Loucy (cell line): Measurements from ENCODE around the gene CELF4.
A peak's percentile ranks its signal among the peaks of the same experiment; 100 is the strongest.

Experiments
- H2AFZ ChIP-seq: fragments of 200-600 bp; sonication (generic); 2 replicates; pipeline ENCODE4 v1.6.0; 2016; ENCODE audit warnings: antibody characterized with exemption, mild to moderate bottlenecking, low read length, moderate library complexity
- H3F3A ChIP-seq: fragments of 200-600 bp; 2 replicates; pipeline ENCODE4 v1.6.0; 2016; ENCODE audit warnings: antibody characterized with exemption, low read depth, mild to moderate bottlenecking
- H3K27me3 ChIP-seq: fragments of 200-600 bp; sonication (generic); 2 replicates; pipeline ENCODE4 v1.6.1; 2014; ENCODE audit warnings: low read length, mild to moderate bottlenecking; ENCODE audit not compliant: insufficient read depth, poor library complexity, severe bottlenecking
- H3K36me3 ChIP-seq: fragments of 200-600 bp; sonication (generic); 2 replicates; pipeline ENCODE4 v1.6.1; 2016; ENCODE audit warnings: low read length; ENCODE audit not compliant: insufficient read depth
- H3K4me1 ChIP-seq: fragments of 200-600 bp; sonication (generic); 2 replicates; pipeline ENCODE4 v1.5.1; 2014; ENCODE audit warnings: low read length, mild to moderate bottlenecking; ENCODE audit not compliant: insufficient read depth, poor library complexity, severe bottlenecking
- H3K4me2 ChIP-seq: fragments of 200-600 bp; sonication (generic); 2 replicates; pipeline ENCODE4 v1.6.0; 2014; ENCODE audit warnings: antibody characterized with exemption, low read length, low read depth, mild to moderate bottlenecking; ENCODE audit not compliant: poor library complexity, severe bottlenecking
- H3K4me3 ChIP-seq: fragments of 200-600 bp; sonication (generic); 2 replicates; pipeline ENCODE4 v1.5.1; 2014; ENCODE audit warnings: low read length, mild to moderate bottlenecking, mixed read lengths; ENCODE audit not compliant: poor library complexity, severe bottlenecking
- H3K79me2 ChIP-seq: fragments of 200-600 bp; sonication (generic); 2 replicates; pipeline ENCODE4 v1.6.1; 2014; ENCODE audit warnings: low read length; ENCODE audit not compliant: insufficient read depth
- H3K9ac ChIP-seq: fragments of 200-600 bp; sonication (generic); 2 replicates; pipeline ENCODE4 v1.6.0; 2014; ENCODE audit warnings: mild to moderate bottlenecking, low read depth, low read length, moderate library complexity; ENCODE audit not compliant: poor library complexity, severe bottlenecking
- H3K9me2 ChIP-seq: fragments of 200-600 bp; sonication (generic); replicated peaks from 2 replicates; pipeline ENCODE4 v1.6.1; 2016; ENCODE audit warnings: low read depth, low read length, mixed read lengths
- H3K9me3 ChIP-seq: fragments of 200-600 bp; sonication (generic); 2 replicates; pipeline ENCODE4 v1.6.1; 2014; ENCODE audit warnings: mild to moderate bottlenecking, antibody characterized with exemption, low read length, low read depth; ENCODE audit not compliant: insufficient read depth
- H4K20me1 ChIP-seq: fragments of 200-600 bp; sonication (generic); 2 replicates; pipeline ENCODE4 v1.6.0; 2014; ENCODE audit warnings: antibody characterized with exemption, low read length, mild to moderate bottlenecking; ENCODE audit not compliant: insufficient read depth, poor library complexity, severe bottlenecking
- CTCF ChIP-seq: fragments of 200-600 bp; sonication (generic); conservative IDR thresholded peaks from 2 replicates; pipeline ENCODE4 v1.5.1; 2014; ENCODE audit warnings: mild to moderate bottlenecking, antibody characterized with exemption, low read length
- EZH2phosphoT487 ChIP-seq: fragments of 200-600 bp; IDR thresholded peaks from 2 replicates; pipeline ENCODE4 v1.6.1; 2018; ENCODE audit warnings: antibody characterized with exemption, mild to moderate bottlenecking, moderate library complexity, borderline replicate concordance

Gene CELF4

GRCh38 chr18:37392648-37393047 lies 172.9 kb downstream of the CELF4 start:
- no peak overlapping the region for H3K4me2 ChIP-seq

GRCh38 chr18:37391698-37392548 lies 173.7 kb downstream of the CELF4 start:
- no peaks in the 10 kb centered on the region for H3K4me1 ChIP-seq
- H4K20me1 ChIP-seq, result no peaks in the 10 kb centered on the region
- H2AFZ ChIP-seq, result peak overlapping the region; percentile 20; the same call in 1 of the 2 replicates
- H3K9me2 ChIP-seq, result no peaks in the 10 kb centered on the region
- H3K4me2 ChIP-seq, result no peak overlapping the region
- no peaks in the 10 kb centered on the region for H3K79me2 ChIP-seq
- H3F3A ChIP-seq, result no peaks in the 10 kb centered on the region
- no peaks in the 10 kb centered on the region for H3K27me3 ChIP-seq
- no peaks in the 10 kb centered on the region for H3K36me3 ChIP-seq
- H3K9ac ChIP-seq, result no peak overlapping the region
- H3K4me3 ChIP-seq, result no peak overlapping the region
- no peaks in the 10 kb centered on the region for H3K9me3 ChIP-seq
- TF ChIP-seq EZH2phosphoT487 (no peak), CTCF (no peak)

More at GRCh38 chr18:37392648-37393047, 172.9 kb downstream of the CELF4 start:
- Histone ChIP-seq H4K20me1 (no peaks in the 10 kb centered on the region), H3K36me3 (no peaks in the 10 kb centered on the region), H3K79me2 (no peaks in the 10 kb centered on the region), H3F3A (no peaks in the 10 kb centered on the region), H3K27me3 (no peaks in the 10 kb centered on the region), H3K9me2 (no peaks in the 10 kb centered on the region), H3K4me3 (no peak overlapping the region), H3K9ac (no peak overlapping the region), H3K9me3 (no peaks in the 10 kb centered on the region), H3K4me1 (no peaks in the 10 kb centered on the region), H2AFZ (no peak overlapping the region)
- no peak for TF ChIP-seq CTCF
- TF ChIP-seq EZH2phosphoT487, result no peak

GRCh38 chr18:37391156-37391555 lies 174.4 kb downstream of the CELF4 start:
- Histone ChIP-seq H3K79me2 (no peaks in the 10 kb centered on the region), H3F3A (no peaks in the 10 kb centered on the region), H3K36me3 (no peaks in the 10 kb centered on the region), H3K9me3 (no peaks in the 10 kb centered on the region), H2AFZ (no peak overlapping the region), H3K4me2 (no peak overlapping the region), H3K4me3 (no peak overlapping the region), H3K9me2 (no peaks in the 10 kb centered on the region), H3K27me3 (no peaks in the 10 kb centered on the region), H3K4me1 (no peaks in the 10 kb centered on the region), H4K20me1 (no peaks in the 10 kb centered on the region), H3K9ac (no peak overlapping the region)
- TF ChIP-seq EZH2phosphoT487 (no peak), CTCF (no peak)
